Pancreas (tissue), 10 donors: ENCODE results near the gene SPARCL1. TPM values are rescaled to one million over a fixed set of nuclear protein-coding genes. Genes with fewer than 3 reads are reported as not detected.
"Not testable (repeated sequence)": the region's sequence is repeated elsewhere in the genome, so short reads cannot be mapped to it uniquely, and the experiment has no call there.

Experiments used
- ATAC-seq, 4 donors: fragments of 200-7000 bp; cut with Tn5 transposase; one replicate each; pipeline versions ENCODE4 v1.8.0 to v1.9.1; 2020; ENCODE audit warnings: mild to moderate bottlenecking in 4 of 4, moderate library complexity in 4 of 4
- DNase-seq, 6 donors: peaks; one replicate each; pipeline ENCODE4 v3.0.0-alpha.2; 2020
- FAIRE-seq: peaks from 2 replicates; lab custom pipeline; 2012; peaks lifted over from hg19 to GRCh38; lab: Jason Lieb, UNC
- H3K27ac ChIP-seq, 4 donors: fragments of 200-600 bp; sonication (generic); 1 replicate in 3 of 4; 2 replicates in 1 of 4; pipeline versions ENCODE4 v1.5.0 to v1.8.0; 2020
- H3K27me3 ChIP-seq, 4 donors: fragments of 200-600 bp; one replicate each; pipeline ENCODE4 v1.8.0; 2021
- H3K36me3 ChIP-seq, 3 donors: fragments of 200-600 bp; sonication (generic) in 1 of 3; one replicate each; pipeline versions ENCODE4 v1.5.0 to v1.8.0; 2020 to 2021
- H3K4me1 ChIP-seq, 3 donors: fragments of 200-600 bp; one replicate each; pipeline ENCODE4 v1.8.0; 2021
- H3K4me3 ChIP-seq, 4 donors: fragments of 200-600 bp; sonication (generic) in 2 of 4; one replicate each; pipeline versions ENCODE4 v1.5.0 to v1.8.0; 2020 to 2021
- H3K9me3 ChIP-seq, 4 donors: fragments of 200-600 bp; one replicate each; pipeline ENCODE4 v1.8.0; 2021
- CTCF ChIP-seq, 4 donors: fragments of 200-600 bp; sonication (generic) in 3 of 4; IDR thresholded peaks; one replicate each; pipeline versions ENCODE4 v1.5.0 to v1.8.0; 2021; ENCODE audit warnings: antibody characterized with exemption in 4 of 4
- WGBS, 2 donors: extraction: QIAGEN DNeasy Blood & Tissue Kit; methylation state at CpG; one replicate each; pipeline ENCODE4 v1.1.7; 2013; 5-methylcytosine and 5-hydroxymethylcytosine counted together
- intact Hi-C, 3 donors: fragments of 100-400 bp; cut with DNase I; formaldehyde crosslinking; loops; one replicate each; pipeline versions ENCODE4 v1.11.1 to v1.14.2; 2022
- polyA plus RNA-seq, 2 donors: library from polyadenylated mRNA; stranded (reverse); fragments of 200-250 nt; gene quantifications; one replicate each; pipeline ENCODE4 v1.2.3, GENCODE V29; 2013
- total RNA-seq, 6 donors: library from RNA; stranded (reverse); fragmentation: NEBNext Ultra II Directional in 4 of 6; extraction: Animal tissue kit (Norgen Biotek cat#: 25700) in 4 of 6; gene quantifications; one replicate each; pipeline versions ENCODE4 v1.2.1 to v1.2.4, GENCODE V29; 2021 to 2023
- donor health status: healthy with polysubstance abuse.
- donor health status: DM: no; HTN: no; CAD: no; lungs with moderate emphysema.
- donor health status: DM: no; HTN: no; CAD: no.
- donor health status: control.
- donor health status: control.
- donor health status: Bipolar disorder and iron deficiency.
- donor health status: DM: yes; HTN: yes; CAD: no.
- donor health status: DM: no; HTN: no; CAD: no.
- donor health status: DM: no; HTN: no; CAD: no.
- donor health status: DM: yes; HTN: yes; CAD: no.

SPARCL1 gene
- 10 to 100 TPM; 19.6 to 77.0 (median 37.2) TPM for total RNA-seq
- polyA plus RNA-seq, result 10 to 100 TPM; 21.7 to 39.1 TPM

GRCh38 chr4:87529187-87529586 is at the start of gene SPARCL1:
TSS of gene SPARCL1 (minus strand) at chr4:87529376. CDS start at chr4:87499574, 29,802 bp downstream.
- WGBS, 2 donors, result 60 to 71% methylated on average over 4 of the region's 4 CpGs
- no peak for TF ChIP-seq CTCF (IDR thresholded peaks at IDR 0.05)
- Histone ChIP-seq H3K36me3 (no peaks in the 10 kb centered on the region), H3K4me3 (peak within 1 kb of the TSS in 2 of 4 donors; percentile 0 to 11), H3K27ac (peak within 1 kb of the TSS in 2 of 4 donors; percentile 19 to 51), H3K4me1 (peaks cover 0 to 9% (median 0%) of the 10 kb centered on the region in 3 donors), H3K9me3 (no peaks in the 10 kb centered on the region), H3K27me3 (no peaks in the 10 kb centered on the region)
- intact Hi-C loops, result no loop called here
- FAIRE-seq (peak; percentile 45), DNase-seq (no peak), ATAC-seq (peak in 2 of 4 donors; percentile 39 to 40)

GRCh38 chr4:87575983-87576382 is 46.8 kb upstream of the SPARCL1 start:
- FAIRE-seq, result no peak
- intact Hi-C loops, result no loop called here

GRCh38 chr4:87575408-87575807 is 46.2 kb upstream of the SPARCL1 start:
- no peaks in the 10 kb centered on the region for H3K9me3 ChIP-seq
- WGBS, 2 donors, result 87 to 95% methylated on average over 1 of the region's 1 CpG
- intact Hi-C loops, result no loop called here
- no peak overlapping the region for H3K27ac ChIP-seq
- H3K36me3 ChIP-seq, result no peaks in the 10 kb centered on the region
- H3K27me3 ChIP-seq, result peaks cover 0 to 3% (median 0%) of the 10 kb centered on the region in 4 donors
- no peak for TF ChIP-seq CTCF (IDR thresholded peaks at IDR 0.05)
- no peak overlapping the region for H3K4me3 ChIP-seq
- no peaks in the 10 kb centered on the region for H3K4me1 ChIP-seq
- DNase-seq, result no peak
- no peak for FAIRE-seq
- no peak for ATAC-seq

More at GRCh38 chr4:87575983-87576382, 46.8 kb upstream of the SPARCL1 start:
- Histone ChIP-seq H3K36me3 (no peaks in the 10 kb centered on the region), H3K27ac (no peak overlapping the region), H3K9me3 (no peaks in the 10 kb centered on the region), H3K4me3 (no peak overlapping the region), H3K4me1 (no peaks in the 10 kb centered on the region), H3K27me3 (peaks cover 0 to 3% (median 0%) of the 10 kb centered on the region in 4 donors)
- DNase-seq, result no peak
- no peak for ATAC-seq
- TF ChIP-seq CTCF (IDR thresholded peaks at IDR 0.05), result no peak

GRCh38 chr4:87574996-87575395 is 45.8 kb upstream of the SPARCL1 start:
- WGBS, 2 donors, result 47 to 71% methylated on average over 3 of the region's 3 CpGs
- Histone ChIP-seq H3K9me3 (no peaks in the 10 kb centered on the region), H3K27me3 (peaks cover 0 to 3% (median 0%) of the 10 kb centered on the region in 4 donors), H3K36me3 (no peaks in the 10 kb centered on the region), H3K4me1 (no peaks in the 10 kb centered on the region), H3K27ac (no peak overlapping the region), H3K4me3 (no peak overlapping the region)
- FAIRE-seq (no peak), ATAC-seq (no peak), DNase-seq (no peak)
- TF ChIP-seq CTCF (IDR thresholded peaks at IDR 0.05), result no peak
- intact Hi-C loops, result no loop called here

GRCh38 chr4:87574376-87574775 is 45.2 kb upstream of the SPARCL1 start:
- H3K27me3 ChIP-seq, H3K36me3 ChIP-seq, FAIRE-seq, H3K4me3 ChIP-seq, ATAC-seq, DNase-seq, H3K27ac ChIP-seq, H3K4me1 ChIP-seq, intact Hi-C loops, H3K9me3 ChIP-seq: not testable (repeated sequence)
